ENCODE measurements around the gene SUPT16H. TPM values are rescaled to one million over a fixed set of nuclear protein-coding genes. Genes with fewer than 3 reads are reported as not detected.
"Not testable (repeated sequence)": the region's sequence is repeated elsewhere in the genome, so short reads cannot be mapped to it uniquely, and the experiment has no call there.

SUPT16H gene
- total and polyA plus RNA-seq, 11 donors = 19.5 to 42.3 (median 29.6) TPM

DNA sequence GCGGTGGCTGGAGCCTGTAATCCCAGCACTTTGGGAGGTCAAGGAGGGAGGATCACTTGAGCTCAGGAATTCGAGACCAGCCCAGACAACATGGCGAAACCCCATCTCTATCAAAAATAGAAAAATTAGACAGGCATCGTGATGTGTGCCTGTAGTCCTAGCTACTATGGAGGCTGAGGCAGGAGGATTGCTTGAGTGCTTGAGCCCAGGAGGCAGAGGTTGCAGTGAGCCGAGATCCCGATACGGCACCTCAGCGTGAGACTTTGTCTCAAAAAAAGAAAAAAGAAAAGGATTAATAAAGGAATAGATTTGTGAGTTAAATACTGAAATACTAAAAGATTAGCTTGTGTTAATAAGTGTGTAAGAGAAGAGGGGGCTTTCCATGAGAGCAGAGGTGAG lies 74.6 kb downstream of the SUPT16H start:
- 71 to 83% (median 81%) methylated on average over 8 of the region's 8 CpGs for WGBS, 4 donors
- intact Hi-C loops (cut with DNase I) = no loop called here
- no peak for TF ChIP-seq POLR2A (IDR thresholded peaks at IDR 0.05)
- TF ChIP-seq, protein P1, sequence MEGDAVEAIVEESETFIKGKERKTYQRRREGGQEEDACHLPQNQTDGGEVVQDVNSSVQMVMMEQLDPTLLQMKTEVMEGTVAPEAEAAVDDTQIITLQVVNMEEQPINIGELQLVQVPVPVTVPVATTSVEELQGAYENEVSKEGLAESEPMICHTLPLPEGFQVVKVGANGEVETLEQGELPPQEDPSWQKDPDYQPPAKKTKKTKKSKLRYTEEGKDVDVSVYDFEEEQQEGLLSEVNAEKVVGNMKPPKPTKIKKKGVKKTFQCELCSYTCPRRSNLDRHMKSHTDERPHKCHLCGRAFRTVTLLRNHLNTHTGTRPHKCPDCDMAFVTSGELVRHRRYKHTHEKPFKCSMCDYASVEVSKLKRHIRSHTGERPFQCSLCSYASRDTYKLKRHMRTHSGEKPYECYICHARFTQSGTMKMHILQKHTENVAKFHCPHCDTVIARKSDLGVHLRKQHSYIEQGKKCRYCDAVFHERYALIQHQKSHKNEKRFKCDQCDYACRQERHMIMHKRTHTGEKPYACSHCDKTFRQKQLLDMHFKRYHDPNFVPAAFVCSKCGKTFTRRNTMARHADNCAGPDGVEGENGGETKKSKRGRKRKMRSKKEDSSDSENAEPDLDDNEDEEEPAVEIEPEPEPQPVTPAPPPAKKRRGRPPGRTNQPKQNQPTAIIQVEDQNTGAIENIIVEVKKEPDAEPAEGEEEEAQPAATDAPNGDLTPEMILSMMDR (IDR thresholded peaks at IDR 0.05) = no peak
- H3K36me3 ChIP-seq = no peaks in the 10 kb centered on the region
- no peaks in the 10 kb centered on the region for H3K9me3 ChIP-seq
- peak overlapping the region in 5 of 12 donors; percentile 21 to 81 (median 28) for H3K27ac ChIP-seq
- no peak for DNase-seq
- peaks cover 0 to 11% (median 0%) of the 10 kb centered on the region in 12 donors for H3K4me1 ChIP-seq
- H3K4me3 ChIP-seq = peak overlapping the region in 9 of 12 donors; percentile 28 to 57 (median 46)
- H3K27me3 ChIP-seq = no peaks in the 10 kb centered on the region
- no peak for ATAC-seq

DNA sequence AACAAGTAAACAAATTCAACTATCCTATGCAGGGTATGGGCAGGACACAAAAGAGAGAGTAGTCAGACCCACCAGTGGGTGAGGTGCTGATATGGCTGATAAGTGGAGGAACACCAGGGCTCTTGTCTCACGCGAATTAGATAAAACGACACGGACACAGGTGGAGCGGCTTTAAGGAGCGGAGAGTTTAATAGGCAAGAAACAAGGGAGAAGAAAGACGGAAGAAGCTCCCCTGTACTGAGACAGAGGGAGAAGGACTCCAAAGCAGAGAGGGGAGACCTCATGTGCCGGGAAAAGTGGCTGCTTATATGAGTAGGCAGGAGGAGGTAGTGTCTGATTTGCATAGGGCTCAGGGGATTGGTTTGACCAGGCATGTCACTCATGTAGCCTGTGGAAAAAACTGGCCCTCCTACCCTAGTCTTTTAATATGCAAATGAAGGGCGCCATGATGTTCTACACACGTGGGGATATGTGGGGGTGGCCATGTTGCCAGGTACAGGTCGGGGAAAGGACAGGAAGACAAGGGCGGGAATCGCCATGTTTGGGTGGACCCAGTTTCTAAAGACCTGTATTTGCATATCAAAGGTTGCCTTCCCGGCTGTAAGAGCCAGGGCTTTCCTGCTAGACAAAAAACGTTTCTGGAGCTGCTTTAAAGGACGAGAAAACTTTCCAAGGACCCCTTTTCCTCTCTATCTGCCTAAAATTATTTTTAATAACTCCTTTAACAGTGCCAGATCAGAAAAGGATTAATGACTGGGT lies 75.2 kb downstream of the SUPT16H start:
- intact Hi-C loops (cut with DNase I) = loop anchor here in 1 of 10 donors (1.0 kb wide), 1 partner anchor 39 kb away; the partner anchor contains the start of gene HNRNPC
- Histone ChIP-seq H3K4me1 (peaks cover 0 to 11% (median 0%) of the 10 kb centered on the region in 12 donors), H3K27ac (peak overlapping the region; percentile 11 to 81 (median 65)), H3K9me3 (no peaks in the 10 kb centered on the region), H3K36me3 (no peaks in the 10 kb centered on the region), H3K4me3 (peak overlapping the region in 10 of 12 donors; percentile 2 to 57 (median 45)), H3K27me3 (no peaks in the 10 kb centered on the region)
- TF ChIP-seq, protein P1 (IDR thresholded peaks at IDR 0.05) = no peak
- TF ChIP-seq POLR2A (IDR thresholded peaks at IDR 0.05) = peak in 1 of 2 donors; percentile 56
- ATAC-seq (peak; percentile 89 to 93 (median 93)), DNase-seq (peak; percentile 59 to 81 (median 70))
- WGBS, 4 donors = 3 to 5% (median 5%) methylated on average over 16 of the region's 16 CpGs

DNA sequence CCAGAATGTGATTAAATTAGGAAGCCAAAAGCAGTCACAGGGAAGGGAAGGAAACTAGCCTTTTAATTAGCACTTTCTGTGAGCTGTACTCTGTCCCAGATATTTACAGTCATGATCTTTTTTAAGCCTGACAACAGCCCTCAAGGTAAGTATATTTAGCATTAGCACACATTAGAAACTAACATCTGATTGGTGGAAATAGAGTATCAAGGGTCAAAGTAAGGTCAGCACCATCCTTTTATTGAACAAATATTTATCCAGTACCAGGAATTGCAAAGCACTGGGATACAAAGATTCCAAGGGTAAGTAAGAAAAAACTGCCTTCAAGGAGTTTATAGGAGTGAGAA lies 75.7 kb downstream of the SUPT16H start:
- Histone ChIP-seq H3K27ac (peak overlapping the region; percentile 11 to 81 (median 65)), H3K9me3 (no peaks in the 10 kb centered on the region), H3K36me3 (no peaks in the 10 kb centered on the region), H3K4me3 (peak overlapping the region in 10 of 12 donors; percentile 2 to 57 (median 45)), H3K4me1 (peaks cover 0 to 11% (median 0%) of the 10 kb centered on the region in 12 donors), H3K27me3 (no peaks in the 10 kb centered on the region)
- intact Hi-C loops (cut with DNase I) = loop anchor here in 1 of 10 donors (1.0 kb wide), 1 partner anchor 39 kb away; the partner anchor contains the start of gene HNRNPC
- TF ChIP-seq POLR2A (IDR thresholded peaks at IDR 0.05) = no peak
- TF ChIP-seq, protein P1 (IDR thresholded peaks at IDR 0.05) = no peak
- ATAC-seq = peak; percentile 72 to 85 (median 76)
- DNase-seq = no peak

DNA sequence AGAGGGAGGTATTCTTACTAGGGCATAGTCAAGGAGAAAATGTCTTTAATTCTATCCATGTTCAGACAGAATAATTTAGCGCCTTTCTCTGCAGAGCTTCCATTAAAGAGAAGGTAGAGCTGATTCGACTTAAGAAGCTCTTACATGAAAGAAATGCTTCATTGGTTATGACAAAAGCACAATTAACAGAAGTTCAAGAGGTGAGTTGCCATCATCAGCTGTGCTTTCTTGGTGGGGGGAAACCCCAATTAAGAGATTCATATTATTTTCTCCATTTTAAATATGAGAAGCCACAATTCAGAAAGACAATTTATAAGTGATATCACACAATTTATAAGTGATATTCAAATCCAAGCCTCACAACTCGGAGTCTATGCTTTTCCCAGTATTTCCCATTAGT lies 76.2 kb downstream of the SUPT16H start:
- intact Hi-C loops (cut with DNase I) = loop anchor here in 1 of 10 donors (1.0 kb wide), 1 partner anchor 38 kb away; the partner anchor contains the start of gene HNRNPC
- DNase-seq (no peak), ATAC-seq (no peak)
- Histone ChIP-seq H3K27ac (peak overlapping the region in 6 of 12 donors; percentile 60 to 81 (median 66)), H3K9me3 (no peaks in the 10 kb centered on the region), H3K4me1 (peaks cover 0 to 11% (median 0%) of the 10 kb centered on the region in 12 donors), H3K36me3 (no peaks in the 10 kb centered on the region), H3K4me3 (no peak overlapping the region), H3K27me3 (no peaks in the 10 kb centered on the region)
- TF ChIP-seq, protein P1 (IDR thresholded peaks at IDR 0.05) = no peak
- TF ChIP-seq POLR2A (IDR thresholded peaks at IDR 0.05) = no peak
- WGBS, 4 donors = 85 to 88% (median 86%) methylated on average over 3 of the region's 3 CpGs

DNA sequence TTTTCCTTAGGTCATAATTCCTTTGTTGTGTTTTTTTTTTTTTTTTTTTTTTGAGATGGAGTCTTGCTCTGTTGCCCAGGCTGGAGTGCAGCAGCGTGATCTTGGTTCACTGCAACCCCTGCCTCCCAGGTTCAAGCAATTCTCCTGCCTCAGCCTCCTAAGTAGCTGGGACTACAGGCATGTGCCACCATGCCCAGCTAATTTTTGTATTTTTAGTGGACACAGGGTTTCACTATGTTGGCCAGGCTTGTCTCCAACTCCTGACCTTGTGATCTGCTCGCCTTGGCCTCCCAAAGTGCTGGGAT lies 81.0 kb downstream of the SUPT16H start:
- H3K4me1 ChIP-seq; intact Hi-C loops (cut with DNase I); DNase-seq; H3K27ac ChIP-seq; H3K36me3 ChIP-seq; H3K9me3 ChIP-seq; ATAC-seq; H3K4me3 ChIP-seq: not testable (repeated sequence)
- 87 to 96% (median 93%) methylated on average over 2 of the region's 2 CpGs for WGBS, 4 donors
- H3K27me3 ChIP-seq = peaks cover 0 to 18% (median 0%) of the 10 kb centered on the region in 9 donors
